GM12891 (cell line): ENCODE results near the gene GPAT2.

Experiments
- PAX5 ChIP-seq: IDR thresholded peaks from 2 replicates; pipeline ENCODE4 v1.6.1; 2011; ENCODE audit warnings: low read length, moderate library complexity, mild to moderate bottlenecking; ENCODE audit not compliant: insufficient read depth, severe bottlenecking
- POLR2A ChIP-seq: IDR thresholded peaks from 2 replicates; pipeline ENCODE4 v1.6.1; 2011; ENCODE audit warnings: low read depth, low read length, control low read depth
- POLR2AphosphoS5 ChIP-seq: IDR thresholded peaks from 2 replicates; pipeline ENCODE4 v1.6.1; 2011; ENCODE audit warnings: low read depth, low read length, control low read depth
- POU2F2 ChIP-seq: IDR thresholded peaks from 2 replicates; pipeline ENCODE4 v1.6.1; 2011; ENCODE audit warnings: low read depth, mild to moderate bottlenecking, control low read depth, low read length, moderate library complexity
- SPI1 ChIP-seq: IDR thresholded peaks from 2 replicates; pipeline ENCODE4 v1.6.1; 2011; ENCODE audit warnings: low read depth, low read length, control low read depth
- TAF1 ChIP-seq: IDR thresholded peaks from 2 replicates; pipeline ENCODE4 v1.6.1; 2011; ENCODE audit warnings: low read depth, low read length, control low read depth

- TF ChIP-seq SPI1 (no peak), POLR2A (no peak), POLR2AphosphoS5 (no peak), POU2F2 (no peak), PAX5 (no peak), TAF1 (no peak)
Observed at GRCh38 chr2:96065381-96065930, 30.7 kb upstream of the GPAT2 start.
